Measurements from ENCODE around the gene TRIM16. TPM values are rescaled to one million over a fixed set of nuclear protein-coding genes. Genes with fewer than 3 reads are reported as not detected.
"Not testable (repeated sequence)": the region's sequence is repeated elsewhere in the genome, so short reads cannot be mapped to it uniquely, and the experiment has no call there.

TRIM16 gene
- total RNA-seq, 2 donors from 2014 or later: 19.7 to 72.2 TPM

DNA sequence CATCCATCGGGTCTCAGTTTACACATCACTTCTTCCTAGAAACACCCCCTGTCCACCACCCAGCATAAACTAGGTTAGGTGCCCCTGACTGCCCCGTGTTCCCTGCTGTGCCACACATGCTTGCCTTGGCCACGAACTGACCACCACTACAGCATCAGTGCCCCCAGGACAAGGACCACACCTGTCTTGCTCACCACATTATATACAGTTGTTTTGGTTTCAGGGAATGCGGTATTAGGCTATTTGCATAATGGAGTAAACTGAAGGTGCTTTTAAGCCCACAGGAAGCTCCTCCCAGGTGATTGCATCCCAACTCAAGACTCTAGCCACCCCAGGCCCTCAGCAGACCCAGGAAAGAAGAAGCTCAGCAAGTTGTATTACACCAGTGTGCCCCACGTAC lies 100.8 kb downstream of the TRIM16 start:
- H3K36me3 ChIP-seq; H3K4me1 ChIP-seq (replicated peaks); H3K9me3 ChIP-seq; intact Hi-C loops (cut with DNase I); DNase-seq (ENCODE audit: low spot score); H3K4me3 ChIP-seq; H3K27ac ChIP-seq; H3K27me3 ChIP-seq (replicated peaks; ENCODE audit: insufficient read depth): not testable (repeated sequence)
- WGBS: 69% methylated on average over 2 of the region's 5 CpGs

DNA sequence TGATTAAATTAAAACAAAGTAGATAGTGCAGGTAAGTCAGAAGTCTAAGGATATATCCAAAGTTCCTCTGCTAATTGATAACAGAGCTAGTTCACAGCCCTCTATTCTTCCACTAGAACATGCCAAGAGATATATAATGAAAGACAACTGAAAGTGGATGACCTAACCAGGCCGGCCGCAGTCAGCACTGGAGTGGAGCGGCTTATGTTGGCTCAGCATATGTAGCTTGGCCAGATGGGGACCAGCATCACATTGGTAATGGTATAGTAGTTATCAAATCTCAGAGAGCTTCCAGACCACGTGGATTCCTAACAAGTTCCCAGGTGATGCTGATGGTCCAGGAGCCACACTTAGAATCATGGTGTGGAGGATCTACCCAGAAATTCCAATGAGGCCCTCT lies 102.6 kb downstream of the TRIM16 start:
- WGBS: 100% methylated on average over 1 of the region's 4 CpGs
- H3K4me3 ChIP-seq; H3K27me3 ChIP-seq (replicated peaks; ENCODE audit: insufficient read depth); DNase-seq (ENCODE audit: low spot score); H3K9me3 ChIP-seq; intact Hi-C loops (cut with DNase I); H3K27ac ChIP-seq; H3K36me3 ChIP-seq; H3K4me1 ChIP-seq (replicated peaks): not testable (repeated sequence)

Small RNA genes lying within 50 kb of the gene (small RNA-seq; reads per million reads assigned to genes)
- gene AC005838.1 (0 reads per million in 2 donors), gene ZNF29P (0 reads per million in 2 donors)

Other genes starting within 250 kb of the TRIM16 start
- 10 to 100 TPM in 1 of 2 donors, 1 to 10 TPM in 1; 8.5 to 13.0 TPM for gene CDRT4, start 216.7 kb downstream of the TRIM16 start, total RNA-seq
- 10 to 100 TPM; 16.9 to 19.4 TPM for gene TVP23C, start 120.8 kb downstream of the TRIM16 start, total RNA-seq
- 1 to 10 TPM in 1 of 2 donors, not detected in 1; 5.1 TPM for gene FBXW10B, start 64.6 kb downstream of the TRIM16 start, total RNA-seq
- 10 to 100 TPM; 19.4 to 46.9 TPM for gene ZNF286A, start 15.4 kb upstream of the TRIM16 start, total RNA-seq
- gene TBC1D26, start 48.0 kb upstream of the TRIM16 start, total RNA-seq: 1 to 10 TPM in 1 of 2 donors, not detected in 1; 6.0 TPM